AG09319 (cell line): Measurements from ENCODE around the gene MYO18B.

ENCODE experiments used
- DNase-seq: peaks from one replicate; pipeline ENCODE4 v3.0.0-alpha.2; 2010; ENCODE audit warnings: low read depth; ENCODE audit errors: extremely low read depth
- TF ChIP-seq, protein P1 (sequence below): IDR thresholded peaks from 2 replicates; pipeline ENCODE4 v1.5.1; 2011; ENCODE audit warnings: low read depth, mild to moderate bottlenecking, inconsistent platforms, low read length, moderate library complexity

Gene MYO18B

DNA sequence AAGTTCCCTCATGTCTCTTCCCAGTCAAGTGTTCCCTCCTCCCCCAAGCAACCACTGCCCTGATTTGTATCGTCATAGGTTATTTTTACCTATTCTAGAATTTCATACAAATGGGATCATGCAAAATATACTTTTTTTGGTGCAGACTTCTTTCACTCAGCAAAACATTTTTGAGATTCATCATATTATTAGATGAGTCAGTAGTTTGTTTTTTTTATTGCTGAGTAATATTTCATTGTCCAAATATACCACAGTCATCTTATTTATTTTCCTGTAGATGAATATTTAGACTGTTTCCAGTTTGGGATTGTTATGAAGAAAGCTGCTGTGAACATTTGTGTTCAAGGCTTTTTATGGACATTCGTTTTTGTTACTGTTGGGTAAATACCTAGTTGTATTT is 301.0 kb downstream of the MYO18B start:
- DNase-seq = no peak
- TF ChIP-seq, protein P1, sequence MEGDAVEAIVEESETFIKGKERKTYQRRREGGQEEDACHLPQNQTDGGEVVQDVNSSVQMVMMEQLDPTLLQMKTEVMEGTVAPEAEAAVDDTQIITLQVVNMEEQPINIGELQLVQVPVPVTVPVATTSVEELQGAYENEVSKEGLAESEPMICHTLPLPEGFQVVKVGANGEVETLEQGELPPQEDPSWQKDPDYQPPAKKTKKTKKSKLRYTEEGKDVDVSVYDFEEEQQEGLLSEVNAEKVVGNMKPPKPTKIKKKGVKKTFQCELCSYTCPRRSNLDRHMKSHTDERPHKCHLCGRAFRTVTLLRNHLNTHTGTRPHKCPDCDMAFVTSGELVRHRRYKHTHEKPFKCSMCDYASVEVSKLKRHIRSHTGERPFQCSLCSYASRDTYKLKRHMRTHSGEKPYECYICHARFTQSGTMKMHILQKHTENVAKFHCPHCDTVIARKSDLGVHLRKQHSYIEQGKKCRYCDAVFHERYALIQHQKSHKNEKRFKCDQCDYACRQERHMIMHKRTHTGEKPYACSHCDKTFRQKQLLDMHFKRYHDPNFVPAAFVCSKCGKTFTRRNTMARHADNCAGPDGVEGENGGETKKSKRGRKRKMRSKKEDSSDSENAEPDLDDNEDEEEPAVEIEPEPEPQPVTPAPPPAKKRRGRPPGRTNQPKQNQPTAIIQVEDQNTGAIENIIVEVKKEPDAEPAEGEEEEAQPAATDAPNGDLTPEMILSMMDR = no peak

DNA sequence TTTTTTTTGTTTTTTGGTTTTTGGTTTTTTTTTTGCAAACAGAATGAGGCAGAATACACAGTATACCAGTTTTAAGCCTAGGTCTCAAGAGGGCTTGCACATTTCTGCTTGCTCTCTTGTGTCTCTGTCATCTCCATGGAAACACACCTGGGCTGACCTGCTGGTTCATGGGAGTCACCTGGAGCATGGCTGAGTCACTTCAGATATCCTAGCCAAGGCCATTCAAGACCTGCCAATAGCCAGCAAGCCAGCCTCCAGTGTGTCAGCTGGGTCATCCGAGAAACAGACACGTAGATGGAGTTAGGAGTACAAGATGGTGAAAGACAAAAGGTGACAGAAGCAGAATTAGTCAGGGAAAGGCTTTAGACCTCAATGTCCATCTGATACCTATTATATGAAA is 303.1 kb downstream of the MYO18B start:
- TF ChIP-seq, protein P1 = no peak
- DNase-seq = no peak

DNA sequence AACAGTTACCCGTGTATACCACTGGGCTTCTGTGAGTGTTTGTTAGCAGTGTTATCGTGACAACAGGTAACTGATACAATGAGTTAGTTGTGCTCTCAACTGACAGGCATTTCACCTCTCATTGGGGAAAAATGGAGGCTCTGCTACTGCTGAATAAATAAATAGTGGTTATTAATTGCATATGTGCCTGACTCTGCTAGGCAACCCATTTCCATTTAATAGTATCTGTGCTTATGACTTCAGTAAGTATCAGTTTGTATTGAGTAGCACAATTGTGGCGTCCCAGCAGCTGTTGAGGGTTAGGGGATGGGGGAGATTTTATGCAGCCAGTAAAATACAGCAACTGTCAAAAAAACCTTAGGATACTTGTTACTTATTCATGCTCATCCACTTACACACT is 303.9 kb downstream of the MYO18B start:
- TF ChIP-seq, protein P1 = no peak

DNA sequence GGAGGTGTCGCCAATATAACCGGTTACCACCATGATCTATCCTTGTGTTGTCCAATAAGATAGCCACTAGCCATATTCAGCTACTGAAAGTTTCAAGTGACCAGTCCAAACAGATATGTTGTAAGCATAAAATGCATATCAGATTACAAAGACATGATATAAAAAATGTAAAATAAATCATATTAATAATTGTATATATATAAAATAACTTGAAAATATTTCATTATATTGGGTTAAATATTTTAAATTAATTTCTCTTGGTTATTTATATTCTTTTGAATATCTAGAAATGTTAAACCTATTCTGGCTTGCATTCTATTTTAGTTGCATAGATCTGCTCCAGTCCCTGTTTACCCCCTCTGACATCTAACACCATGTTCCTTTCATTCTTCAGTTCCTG is 305.5 kb downstream of the MYO18B start:
- TF ChIP-seq, protein P1 = no peak

More for the DNA sequence above, 303.9 kb downstream of the MYO18B start:
- DNase-seq = no peak

DNA sequence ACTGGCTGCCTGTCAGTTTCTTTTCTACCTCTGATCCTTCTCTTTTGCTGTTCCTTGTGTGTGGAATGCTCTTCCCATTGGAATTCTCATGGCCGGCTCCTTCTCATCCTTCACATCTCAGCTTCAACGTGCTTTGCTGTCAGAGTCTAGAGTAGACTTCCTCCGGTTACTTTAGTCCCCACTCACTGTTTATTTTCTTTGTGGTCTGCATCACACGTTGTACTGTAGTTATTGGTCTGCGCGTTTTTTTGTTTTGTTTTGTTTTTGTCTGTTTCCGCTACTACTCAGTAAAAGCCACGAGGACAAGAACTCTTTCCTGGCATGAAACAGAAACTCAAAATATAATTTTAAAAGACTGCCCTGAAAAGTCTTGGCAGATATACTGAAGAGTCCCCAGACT is 305.9 kb downstream of the MYO18B start:
- TF ChIP-seq, protein P1 = no peak
- DNase-seq = no peak

More for the DNA sequence above, 305.5 kb downstream of the MYO18B start:
- no peak for DNase-seq

DNA sequence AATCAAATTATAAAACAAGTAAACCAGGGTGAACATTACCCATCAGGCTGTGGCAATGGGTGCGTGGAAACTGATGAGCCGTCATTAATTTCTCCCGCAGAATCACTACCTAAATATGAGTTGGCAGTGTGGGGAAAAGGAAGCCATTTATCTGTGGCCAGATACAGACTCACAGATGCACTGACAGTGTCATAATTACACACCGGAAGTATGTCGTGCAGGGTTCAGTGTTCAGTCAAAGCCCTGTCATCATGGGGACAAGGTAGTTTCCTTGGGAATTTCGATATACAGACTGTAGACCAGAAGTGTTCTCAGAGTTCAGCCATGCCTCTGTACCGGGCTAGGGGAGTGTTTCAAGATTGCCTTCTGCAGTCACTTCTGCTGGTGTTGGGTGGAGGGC is 308.1 kb downstream of the MYO18B start:
- TF ChIP-seq, protein P1 = no peak
- no peak for DNase-seq

DNA sequence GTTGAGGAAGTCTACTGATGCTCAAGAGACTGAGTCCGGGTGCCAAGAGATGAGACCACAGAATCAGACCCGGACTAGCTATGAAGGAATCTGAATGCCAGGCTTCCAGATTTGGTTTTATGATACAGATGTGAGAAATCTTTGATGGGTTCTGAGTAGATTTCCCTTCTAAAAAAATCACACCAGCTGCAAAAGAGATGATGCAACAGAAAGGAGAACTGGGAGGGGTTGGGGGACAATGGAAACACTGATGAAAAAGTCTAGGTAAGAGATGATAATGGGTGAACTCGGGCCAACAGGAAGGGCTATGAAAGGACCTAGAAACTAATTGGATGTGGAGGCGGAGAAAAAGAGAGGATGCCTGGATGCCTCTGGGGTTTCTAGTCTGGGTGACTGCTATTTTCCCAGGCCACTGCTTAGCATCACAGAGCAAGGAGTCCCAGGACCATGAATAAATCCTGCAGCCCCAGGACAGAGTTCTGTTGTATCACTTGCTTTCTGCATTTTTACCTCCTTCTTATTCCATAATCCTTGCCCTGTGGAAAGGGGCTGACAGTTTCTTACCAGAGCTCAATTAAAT is 311.8 kb downstream of the MYO18B start:
- no peak for DNase-seq
- TF ChIP-seq, protein P1 = no peak
